ENCODE measurements around the gene KNDC1. TPM values are rescaled to one million over a fixed set of nuclear protein-coding genes. Genes with fewer than 3 reads are reported as not detected.

KNDC1 gene
- total and polyA plus RNA-seq, 2 of the 13 experiments (the other 11 are each of a cell fraction or from before 2014, with no cell fraction given) = 0.69 TPM; not detected in 1

- Histone ChIP-seq H3K4me2 (ENCODE audit: low read depth, low read length) (no peak overlapping the region), H3K4me3 (replicated peaks in 1 of 3; ENCODE audit: insufficient read depth in 1 of 3, low read depth in 2 of 3, low read length in 3 of 3) (no peak overlapping the region), H3K36me3 (replicated peaks in 1 of 2; ENCODE audit: control insufficient read depth in 1 of 2, insufficient read depth in 2 of 2, low read length in 2 of 2) (no peaks in the 10 kb centered on the region), H3K79me2 (ENCODE audit: insufficient read depth, low read length) (no peaks in the 10 kb centered on the region), H4K20me1 (ENCODE audit: insufficient read depth, low read length) (no peaks in the 10 kb centered on the region), H3K27me3 (ENCODE audit: control insufficient read depth in 1 of 2, insufficient read depth in 2 of 2, low read length in 2 of 2) (peaks cover 7 to 28% of the 10 kb centered on the region in 2 experiments; a peak in 4 of 5 replicates), H3K9ac (ENCODE audit: insufficient read depth, low read depth, low read length) (no peak overlapping the region), H3K4me1 (ENCODE audit: insufficient read depth, low read length) (peaks cover 17% of the 10 kb centered on the region), H3K27ac (ENCODE audit: extremely low read length, insufficient read depth, low read length) (no peak overlapping the region), H2AFZ (ENCODE audit: low read length) (no peak overlapping the region), H3K9me3 (ENCODE audit: low read length) (no peaks in the 10 kb centered on the region)
- whole genome bisulfite sequencing (ENCODE audit: low lambda C conversion rate) = 55% methylated on average over 4 of the region's 26 CpGs
- DNase-seq (ENCODE audit: low spot score) (no peak), FAIRE-seq (no peak), ATAC-seq (no peak)
- in situ Hi-C loops (cut with HindIII; ENCODE audit: extremely low pct_ligation_motif_present, low pct_unique_long_range_greater_than_20kb) = no loop called here
- POLR2A ChIA-PET = no interaction called here
- intact Hi-C loops (cut with micrococcal nuclease; ENCODE audit: unreplicated experiment) = no loop called here
- no TSS peak for BruUV-seq (replicated peaks)
- no peak for TF ChIP-seq RBAK (CRISPR knock-in tag; IDR thresholded peaks at IDR 0.05)
- no peak for TF ChIP-seq CHD4 (IDR thresholded peaks at IDR 0.05; ENCODE audit: borderline replicate concordance, low read length)
- no peak for TF ChIP-seq ARNT2 (CRISPR knock-in tag; IDR thresholded peaks at IDR 0.05; ENCODE audit: low read depth)
- TF ChIP-seq EP300 (IDR thresholded peaks at IDR 0.05; ENCODE audit: low read depth in 2 of 2, low read length in 2 of 2) = no peak
- TF ChIP-seq EP300 (CRISPR knock-in tag; IDR thresholded peaks at IDR 0.05; ENCODE audit: borderline replicate concordance) = no peak
- no peak for TF ChIP-seq ATF4 (CRISPR knock-in tag; IDR thresholded peaks at IDR 0.05)
- TF ChIP-seq ZFP36L2 (CRISPR knock-in tag; IDR thresholded peaks at IDR 0.05) = no peak
- TF ChIP-seq ZNF20 (CRISPR knock-in tag; IDR thresholded peaks at IDR 0.05) = no peak
- TF ChIP-seq ELK4 (CRISPR knock-in tag; IDR thresholded peaks at IDR 0.05; ENCODE audit: borderline replicate concordance) = no peak
- TF ChIP-seq ARNTL (CRISPR knock-in tag; IDR thresholded peaks at IDR 0.05) = no peak
- no peak for TF ChIP-seq MATR3 (CRISPR knock-in tag; IDR thresholded peaks at IDR 0.05)
- no peak for TF ChIP-seq WIZ (CRISPR knock-in tag; IDR thresholded peaks at IDR 0.05)
- TF ChIP-seq SAFB2 (CRISPR knock-in tag; IDR thresholded peaks at IDR 0.05; ENCODE audit: borderline replicate concordance, low read depth) = no peak
- TF ChIP-seq ZBTB34 (CRISPR knock-in tag; IDR thresholded peaks at IDR 0.05) = no peak
- no peak for TF ChIP-seq XBP1 (CRISPR knock-in tag; IDR thresholded peaks at IDR 0.05)
- TF ChIP-seq ZBTB21 (CRISPR knock-in tag; IDR thresholded peaks at IDR 0.05) = no peak
- TF ChIP-seq ZNF414 (CRISPR knock-in tag; IDR thresholded peaks at IDR 0.05) = no peak
- TF ChIP-seq FOXK1 (CRISPR knock-in tag; IDR thresholded peaks at IDR 0.05; ENCODE audit: borderline replicate concordance, low read depth) = no peak
- TF ChIP-seq RAD21 (CRISPR knock-in tag; IDR thresholded peaks at IDR 0.05) = no peak
- CTCF ChIA-PET (ENCODE audit: low intra/inter-chr PET ratio, low total read pairs) = no interaction called here
Measured at GRCh38 chr10:133164816-133165555, 5.0 kb downstream of the KNDC1 start.

Data from HepG2 (cell line).